A204.1 (cell line): Measurements from ENCODE around the gene PAK1.

Experiments used
- FAIRE-seq: peaks from 2 replicates; lab custom pipeline; 2012; peaks lifted over from hg19 to GRCh38; lab: Jason Lieb, UNC

Gene PAK1

DNA sequence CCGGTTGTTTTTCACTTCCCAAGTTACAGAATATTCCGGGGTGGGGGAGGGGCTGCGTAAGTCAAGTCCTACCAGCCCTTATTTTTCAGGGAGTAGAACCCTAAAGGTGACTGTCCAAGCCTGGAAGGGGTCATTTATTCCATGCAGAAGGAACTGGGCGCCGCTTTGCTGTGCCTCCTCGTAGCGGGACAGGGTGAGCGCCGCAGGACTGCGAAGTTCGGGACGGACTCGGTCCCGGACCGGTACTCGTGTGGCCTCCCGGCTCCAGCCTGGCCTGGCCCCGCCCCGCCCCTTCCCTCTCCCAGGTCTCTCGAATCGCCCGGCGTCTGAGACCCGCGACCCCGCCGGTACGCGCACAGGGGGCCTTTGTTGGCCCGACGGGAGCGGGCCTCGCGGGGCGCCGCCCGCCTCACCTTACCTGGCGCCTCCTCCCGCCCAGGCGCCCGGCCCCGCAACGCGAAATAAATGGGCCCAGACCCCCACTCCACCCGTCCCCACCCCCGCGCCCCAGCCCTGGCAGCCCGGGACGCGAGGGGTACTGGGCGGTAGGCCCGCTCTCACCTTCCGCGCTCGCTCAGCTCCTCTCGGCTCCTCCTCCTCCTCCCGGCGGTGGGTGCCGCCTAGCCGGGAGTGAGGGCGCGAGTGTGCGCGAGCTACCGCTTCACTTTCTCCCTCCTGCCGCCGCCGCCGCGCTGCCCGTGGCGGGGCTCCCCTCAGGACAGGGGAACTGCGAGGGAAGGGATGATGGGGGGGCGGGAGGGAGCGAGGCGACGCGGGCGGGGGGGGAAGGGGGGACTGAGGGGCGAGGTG, 698 bp downstream of the PAK1 start:
- FAIRE-seq, result no peak

DNA sequence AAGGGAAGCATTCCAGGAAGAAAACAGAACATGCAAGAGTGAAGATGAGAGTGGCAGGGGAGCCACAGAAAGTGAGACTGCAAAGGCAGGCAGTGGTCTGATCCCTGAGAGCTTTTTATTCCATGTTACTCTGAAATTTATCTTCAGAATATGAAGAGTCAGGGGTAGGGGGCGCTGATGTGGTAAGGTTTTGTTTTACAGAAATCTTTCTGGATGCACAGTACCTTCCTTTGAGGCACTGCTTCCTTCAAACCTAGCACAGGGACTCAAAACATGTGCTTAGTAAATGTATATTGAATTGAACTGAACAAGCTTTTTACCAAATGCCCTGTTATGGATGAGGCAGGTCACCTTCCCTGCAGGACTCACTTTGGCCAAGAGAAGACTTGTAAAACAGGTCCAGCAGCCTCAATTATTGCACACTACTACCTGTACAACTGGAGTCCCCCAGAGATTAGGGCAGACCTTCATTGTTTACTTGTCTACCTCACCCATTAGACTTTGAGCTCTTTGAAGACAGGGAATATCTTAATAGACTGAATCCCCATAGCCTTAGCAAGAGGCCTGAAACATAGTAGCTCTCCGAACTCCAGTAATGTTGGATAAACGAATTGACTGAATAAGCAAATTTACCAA, 2.2 kb downstream of the PAK1 start:
- FAIRE-seq, result no peak

DNA sequence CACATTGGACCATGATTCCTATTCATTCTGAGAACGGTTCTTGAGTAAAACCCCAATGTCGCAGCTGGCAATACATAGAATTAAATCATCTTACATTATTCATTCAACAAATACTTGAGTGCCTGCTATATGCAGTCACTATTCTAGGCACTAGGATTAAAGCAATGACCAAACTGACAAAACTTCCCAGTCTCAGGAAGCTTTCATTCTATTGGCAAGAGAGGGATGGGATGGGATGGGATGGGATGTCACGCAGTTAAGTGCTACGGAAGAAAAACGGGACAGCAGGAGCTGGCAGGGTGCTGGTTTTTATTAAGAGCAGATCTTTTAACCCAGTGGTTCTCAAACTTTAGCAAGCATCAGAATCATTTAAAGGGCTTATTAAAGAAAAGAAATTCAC, 2.9 kb downstream of the PAK1 start:
- no peak for FAIRE-seq

DNA sequence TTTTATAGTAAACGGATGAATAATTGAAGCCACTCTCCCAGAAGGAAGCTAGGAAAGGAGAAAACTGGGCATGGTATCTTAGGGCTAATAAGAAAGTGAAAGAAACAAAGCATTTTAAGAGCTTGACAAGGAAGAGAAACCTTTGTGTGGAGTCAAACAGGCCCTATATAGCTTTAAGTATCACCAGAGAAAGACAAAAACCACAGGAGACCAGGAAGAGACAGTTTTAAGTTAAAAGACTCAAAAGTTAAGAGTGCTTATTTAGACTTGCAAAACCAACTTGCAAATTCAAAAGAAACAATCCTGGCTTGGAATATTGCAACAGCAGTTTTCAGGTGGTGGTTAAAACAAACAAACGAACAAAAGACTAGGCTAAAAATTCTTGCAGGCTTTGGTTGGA, 3.4 kb downstream of the PAK1 start:
- FAIRE-seq, result no peak

DNA sequence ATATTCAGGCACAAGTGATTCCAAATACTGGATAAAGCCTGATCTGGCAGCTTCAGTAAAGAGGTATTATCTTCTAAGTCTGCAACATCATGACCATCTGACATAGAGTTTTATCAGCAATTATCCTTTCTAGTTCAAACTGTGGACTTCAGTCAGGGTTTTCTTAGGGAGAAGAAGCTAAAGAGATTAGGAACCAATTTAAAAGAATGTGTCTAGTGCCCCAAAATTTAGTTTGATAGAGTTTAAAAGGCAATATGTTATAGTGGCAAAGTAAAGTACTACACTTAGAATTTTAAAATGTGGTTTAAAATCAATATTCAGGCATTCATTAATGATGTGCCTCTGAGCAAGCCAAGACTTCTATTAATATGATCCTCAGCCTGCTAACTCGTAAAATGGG, 5.4 kb downstream of the PAK1 start:
- FAIRE-seq, result no peak

DNA sequence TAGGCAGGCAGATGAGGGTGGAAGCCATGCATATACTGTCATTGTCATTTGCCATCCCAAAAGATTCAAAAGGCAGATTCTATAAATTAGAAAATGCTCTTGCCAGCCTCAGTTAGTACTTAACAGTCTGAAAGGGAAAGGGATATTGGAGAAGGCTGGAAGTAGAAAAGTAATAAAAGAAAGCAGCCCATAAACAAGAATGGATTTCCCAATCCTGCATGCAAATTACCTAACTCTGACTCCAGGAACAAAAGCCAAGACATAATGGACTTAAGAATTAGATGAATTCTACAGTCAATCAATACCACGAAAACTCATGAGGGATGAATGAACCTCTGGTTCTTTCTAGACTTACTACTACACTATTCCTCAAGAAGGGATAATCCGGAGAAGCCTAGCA, 5.9 kb downstream of the PAK1 start:
- no peak for FAIRE-seq

DNA sequence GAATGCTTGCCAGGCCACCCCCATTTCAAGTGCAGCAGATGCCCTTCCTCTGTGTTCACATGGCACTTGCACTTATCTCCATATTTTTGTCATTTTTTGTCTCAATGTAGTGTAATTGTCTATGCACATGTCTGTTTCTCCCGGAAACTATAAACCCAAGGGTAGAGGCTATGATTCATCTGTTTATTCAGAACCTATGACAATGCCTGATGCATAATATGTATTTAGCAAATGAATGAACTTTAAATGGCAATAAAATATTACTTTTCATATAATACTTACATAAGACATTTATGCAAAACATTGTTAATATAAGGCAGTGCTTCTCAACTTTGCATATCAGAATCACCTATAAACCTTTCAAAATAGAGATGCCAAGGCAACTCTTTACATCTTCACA, 6.7 kb downstream of the PAK1 start:
- no peak for FAIRE-seq

DNA sequence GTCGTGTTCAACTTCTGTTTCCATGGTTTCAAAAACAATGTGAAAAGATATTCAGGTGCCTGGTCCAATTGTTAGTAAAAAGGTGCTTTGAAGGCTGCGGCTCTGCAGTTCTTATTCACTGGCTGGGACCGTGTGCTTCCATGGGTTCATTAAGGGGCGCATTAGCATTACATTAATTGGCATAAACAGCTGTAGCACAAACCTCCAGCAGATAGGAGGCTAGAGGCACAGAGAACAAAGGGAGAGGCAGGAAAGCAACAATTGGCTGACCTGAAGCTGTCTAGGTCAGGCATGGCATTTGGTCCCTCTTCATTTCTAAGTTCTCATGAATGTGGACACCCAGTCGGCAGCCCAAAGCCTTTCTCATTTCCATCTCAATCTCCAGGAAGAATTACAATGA, 16.6 kb downstream of the PAK1 start:
- no peak for FAIRE-seq

DNA sequence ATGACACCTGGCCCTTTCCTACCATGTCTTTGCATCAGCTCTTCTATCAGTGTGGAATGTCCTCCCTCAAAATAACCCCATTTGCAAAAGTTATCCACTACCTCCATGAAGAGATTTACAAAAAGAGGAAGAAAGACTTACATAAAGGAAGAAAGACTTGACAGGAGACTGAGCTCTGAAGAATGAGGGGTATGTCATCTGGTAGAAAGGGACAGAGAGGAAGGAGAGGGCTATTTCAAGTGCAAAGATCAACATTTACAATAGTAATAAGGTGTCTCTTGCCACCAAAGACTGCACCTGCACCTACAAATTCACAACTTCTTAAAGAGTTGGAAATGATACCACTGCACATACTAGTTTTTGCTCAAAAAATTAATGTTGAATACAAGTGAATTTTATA, 18.2 kb downstream of the PAK1 start:
- no peak for FAIRE-seq

DNA sequence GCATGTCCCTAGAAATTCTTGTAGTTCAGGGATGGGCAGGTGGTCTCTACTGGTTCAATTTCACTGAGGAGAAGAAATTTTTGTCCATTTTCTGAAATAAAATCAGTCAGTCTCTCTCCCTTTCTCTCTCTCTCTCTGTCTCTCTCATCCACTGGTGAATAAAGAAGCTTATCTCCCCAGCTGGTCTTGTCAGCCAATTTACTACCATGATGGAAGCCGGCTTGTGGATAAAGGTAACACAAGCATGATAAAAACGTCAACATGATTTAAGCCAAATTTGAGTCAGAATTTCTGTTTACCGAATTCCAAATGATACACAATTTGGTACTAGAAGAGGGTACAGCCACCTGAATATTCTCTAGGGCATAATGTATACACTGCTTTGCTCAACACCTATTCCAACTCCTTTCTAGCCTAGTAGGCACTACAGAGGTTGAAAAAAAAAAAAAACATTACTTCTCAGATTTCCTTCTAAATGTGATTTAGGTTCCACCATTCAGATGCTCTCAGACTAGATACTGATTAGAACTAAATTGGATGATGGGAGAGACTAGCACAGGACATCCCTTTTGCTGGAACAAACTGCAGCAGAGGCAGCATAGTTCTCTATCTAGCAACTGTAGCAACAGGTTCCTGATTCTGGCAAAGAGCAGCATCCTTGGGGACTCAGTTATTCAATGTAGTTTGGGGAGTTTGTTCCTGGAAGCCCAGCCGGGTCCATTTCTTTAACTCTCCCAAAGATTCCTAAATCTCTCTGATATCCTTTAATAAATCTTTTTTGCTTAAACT, 18.8 kb downstream of the PAK1 start:
- no peak for FAIRE-seq

DNA sequence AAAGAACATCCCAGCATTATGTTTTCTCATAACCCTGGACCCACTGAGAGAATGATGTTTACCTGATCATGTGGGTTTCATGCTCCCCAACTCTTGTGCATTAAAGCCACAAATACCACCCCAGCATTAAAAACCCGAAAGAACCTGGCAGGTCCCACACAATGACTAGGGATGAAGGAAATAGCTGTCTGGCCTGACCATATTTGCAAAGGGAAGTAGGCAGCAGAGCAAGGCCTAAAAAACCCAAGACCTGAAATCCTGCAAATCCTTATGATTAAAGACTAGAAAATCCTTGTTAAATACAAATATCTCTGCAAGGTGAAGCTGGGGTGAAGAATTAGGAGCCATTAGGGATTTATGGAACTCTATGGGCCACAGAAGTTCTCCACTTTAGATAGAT, 23.7 kb downstream of the PAK1 start:
- FAIRE-seq, result no peak

DNA sequence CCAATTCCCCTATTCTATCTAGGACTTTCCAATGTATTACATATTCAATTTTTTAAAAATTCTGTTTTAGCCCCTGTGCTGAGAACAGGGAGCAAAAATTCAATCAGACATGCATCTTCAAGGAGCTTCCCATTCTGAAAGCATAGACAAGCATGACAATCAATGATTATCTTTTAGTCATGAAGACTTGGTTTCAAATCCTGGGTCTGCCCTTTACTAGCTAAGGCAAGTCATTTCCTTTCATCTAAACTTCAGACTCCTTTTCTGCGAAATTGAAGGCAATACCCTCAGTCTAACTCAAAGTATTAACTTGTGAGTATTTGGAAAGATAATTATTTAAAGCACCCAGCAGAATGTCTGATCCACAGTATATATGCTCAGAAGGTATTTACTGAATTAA, 24.1 kb downstream of the PAK1 start:
- FAIRE-seq, result no peak

DNA sequence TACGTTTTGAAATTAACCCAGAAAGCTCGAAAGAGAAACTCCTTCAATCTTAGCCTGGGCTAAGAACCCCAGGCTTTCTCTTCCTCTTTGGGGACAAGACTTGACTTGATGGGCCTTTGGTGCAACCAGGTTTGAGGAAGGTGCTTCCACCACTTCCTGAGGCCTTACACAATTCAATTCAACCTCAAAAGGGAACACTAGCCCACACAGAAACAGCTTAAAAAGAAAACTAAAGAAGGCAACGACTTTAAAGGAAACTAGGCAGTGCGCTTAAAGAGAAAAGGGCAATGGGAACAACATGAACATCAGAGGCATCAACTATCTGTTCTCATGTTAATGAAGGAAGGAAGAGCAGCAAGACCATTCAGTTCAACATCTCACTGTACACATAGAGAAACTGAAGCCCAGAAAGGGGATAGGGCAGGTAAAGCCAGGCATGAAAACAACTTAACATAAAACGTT, 24.8 kb downstream of the PAK1 start:
- FAIRE-seq, result no peak

DNA sequence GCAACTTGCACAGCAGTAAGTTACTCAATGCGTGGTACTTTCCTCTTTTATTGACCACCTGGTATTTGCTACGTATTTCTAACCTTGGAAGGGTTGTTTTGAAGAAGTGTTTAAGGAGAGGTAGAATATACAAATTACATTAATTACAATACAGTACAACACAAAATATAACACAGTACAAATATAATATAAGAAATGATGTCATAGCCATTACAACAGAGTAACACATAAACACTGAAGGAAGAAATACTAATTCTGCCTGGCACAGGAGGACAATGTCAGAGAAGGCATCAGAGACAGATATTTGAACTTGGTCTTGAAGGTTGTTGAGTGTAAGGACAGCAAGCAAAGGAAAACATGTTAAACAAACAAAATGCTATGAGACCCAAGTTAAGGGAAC, 25.6 kb downstream of the PAK1 start:
- no peak for FAIRE-seq

DNA sequence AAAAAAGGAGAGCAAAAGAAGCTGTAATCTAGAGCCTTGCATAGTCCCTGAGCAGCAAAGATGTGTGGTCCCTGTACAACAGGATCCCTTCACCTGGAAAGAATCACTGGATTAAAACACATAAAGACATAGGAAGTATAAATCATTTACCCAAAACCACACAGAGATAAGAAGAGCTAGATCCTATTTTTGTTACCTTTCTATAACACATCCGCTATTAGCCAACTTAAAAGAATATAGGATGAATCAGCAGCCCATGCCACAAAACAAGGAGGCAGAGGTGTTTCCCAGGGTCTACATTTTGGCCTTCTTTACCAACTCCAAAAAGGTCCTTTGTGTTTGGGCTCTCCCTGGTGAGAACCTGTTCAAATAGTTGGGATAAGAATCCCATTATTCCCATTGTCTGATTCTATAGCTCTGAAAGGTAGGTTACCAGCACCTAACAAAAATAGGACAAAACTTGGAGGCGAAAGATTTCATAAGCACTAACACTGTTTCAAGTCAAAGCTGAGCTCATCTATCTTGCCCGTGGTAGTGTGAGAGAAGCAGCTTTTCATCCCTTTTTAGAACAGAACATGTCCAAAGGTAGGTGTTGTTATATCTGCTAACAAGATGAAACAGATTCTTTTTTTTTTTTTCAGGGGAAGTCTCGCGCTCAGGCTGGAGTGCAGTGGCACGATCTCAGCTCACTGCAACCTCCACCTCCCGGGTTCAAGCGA, 26.8 kb downstream of the PAK1 start:
- FAIRE-seq, result no peak

DNA sequence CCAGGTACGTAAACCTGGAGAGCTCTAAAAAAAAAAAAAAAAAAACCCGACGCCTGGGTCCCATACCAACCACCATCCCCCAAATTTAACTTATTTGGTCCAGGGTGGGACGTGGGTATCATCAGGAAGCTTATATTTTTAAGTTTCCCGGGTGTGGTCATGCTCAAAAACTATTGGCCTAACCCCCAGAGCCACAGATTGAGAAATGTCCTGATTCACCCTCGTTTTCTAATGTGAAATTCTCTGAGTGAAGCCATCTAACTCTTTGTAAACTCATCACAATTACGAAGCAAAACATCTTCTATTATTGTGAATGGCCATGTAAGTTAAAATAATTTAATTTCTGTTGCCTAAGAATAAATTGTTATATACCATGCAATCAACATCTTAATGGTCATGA, 29.6 kb downstream of the PAK1 start:
- no peak for FAIRE-seq

DNA sequence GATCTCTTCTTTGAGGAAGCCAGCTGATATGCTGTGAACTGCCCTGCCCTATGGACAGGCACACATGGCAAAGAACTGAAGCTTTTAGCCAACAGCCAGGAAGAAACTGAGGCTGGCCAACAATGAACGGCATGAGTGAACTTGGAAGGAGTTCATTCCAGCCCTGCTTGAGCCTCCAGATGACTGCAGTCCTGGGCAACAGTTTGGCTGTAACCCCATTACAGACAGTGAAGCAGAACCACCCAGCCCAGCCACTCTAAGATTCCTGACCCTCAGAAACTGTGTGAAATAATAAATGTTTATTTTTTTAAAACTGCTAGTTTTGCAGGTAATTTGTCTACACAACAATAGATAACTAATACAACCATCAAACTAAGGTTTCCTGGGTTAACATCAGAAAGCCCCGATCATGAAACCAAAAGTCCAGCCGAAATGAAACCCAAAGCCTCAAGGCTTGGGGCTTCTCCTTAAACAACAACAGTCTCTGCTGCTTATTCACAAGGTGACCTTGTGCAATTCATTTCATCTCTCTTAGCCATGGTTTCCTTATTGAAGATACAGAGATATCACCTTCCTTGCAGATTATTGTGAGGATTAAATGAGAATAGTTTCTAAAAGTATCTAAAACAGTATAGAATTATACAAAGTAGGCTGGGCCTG, 31.4 kb downstream of the PAK1 start:
- FAIRE-seq, result no peak

DNA sequence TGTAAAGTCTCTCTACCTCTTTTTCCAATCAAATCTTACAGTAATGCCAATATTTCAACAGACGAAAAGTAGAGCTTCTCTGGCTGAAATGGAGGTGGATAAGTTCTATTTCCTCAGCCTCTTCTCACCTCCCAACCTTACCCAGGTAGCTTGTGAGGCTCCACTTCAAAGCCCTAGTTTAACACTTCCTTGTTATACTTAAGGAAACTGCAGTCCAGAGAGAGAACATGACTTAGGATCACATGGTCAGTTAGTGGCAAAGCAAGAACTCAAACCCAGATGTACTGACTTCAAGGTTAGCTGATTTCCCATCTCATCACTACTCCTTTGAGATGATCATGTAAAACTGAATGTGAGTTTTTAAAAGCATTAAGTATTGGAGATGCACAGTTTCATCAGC, 32.5 kb downstream of the PAK1 start:
- no peak for FAIRE-seq

DNA sequence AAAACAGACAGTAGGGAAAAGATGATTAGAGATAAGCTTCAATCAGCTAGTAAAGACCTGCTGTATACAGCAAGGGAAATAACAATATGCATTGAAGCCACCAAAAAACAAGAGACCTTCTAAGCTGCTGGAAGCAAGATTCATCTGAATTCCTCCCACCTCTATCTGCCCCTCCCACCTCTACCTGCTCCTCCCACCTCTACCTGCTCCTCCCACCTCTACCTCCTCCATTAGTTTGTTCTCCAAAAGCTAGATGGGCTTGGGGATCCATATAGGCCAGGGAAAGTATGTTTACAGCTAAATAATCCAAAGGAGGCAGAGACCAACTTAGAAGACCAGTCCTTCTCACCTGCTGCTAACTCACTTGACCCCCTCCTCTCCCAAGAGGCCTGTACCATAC, 33.2 kb downstream of the PAK1 start:
- FAIRE-seq, result no peak

DNA sequence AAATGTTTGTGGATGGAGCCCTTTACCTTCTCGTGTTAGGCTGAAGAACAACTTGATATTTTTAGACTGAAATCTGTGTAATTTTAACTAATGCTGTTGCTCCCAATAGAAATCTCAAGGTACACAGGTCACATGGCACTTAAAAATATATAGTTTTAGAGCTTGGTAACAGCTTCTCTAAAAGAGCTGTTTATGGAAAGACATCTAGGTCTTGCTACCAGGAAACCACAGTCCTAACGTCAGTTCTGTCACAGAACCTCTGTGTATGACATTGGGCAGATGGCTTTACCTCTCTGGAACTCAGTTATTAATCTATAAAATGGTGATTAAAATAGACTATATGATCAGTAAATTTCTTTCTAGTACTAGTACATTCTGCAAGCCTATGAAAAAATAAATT, 35.4 kb downstream of the PAK1 start:
- no peak for FAIRE-seq

DNA sequence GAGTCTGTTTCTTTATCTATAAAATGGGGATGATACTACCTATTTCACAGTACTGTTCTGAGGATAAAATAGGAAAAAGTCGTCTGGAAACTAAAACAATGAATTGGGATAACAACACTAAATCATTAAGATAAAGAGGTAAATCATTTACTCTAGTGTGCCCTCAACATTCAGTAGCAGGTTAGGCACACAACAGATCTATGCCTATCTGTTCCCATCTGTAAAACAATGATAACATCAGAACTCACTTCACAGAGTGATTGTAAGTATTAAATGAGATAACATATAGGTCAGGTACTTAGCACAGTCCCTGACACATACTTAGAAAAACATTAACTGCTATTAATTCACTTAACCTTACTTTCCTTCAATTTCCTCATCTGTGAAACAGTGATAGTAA, 36.9 kb downstream of the PAK1 start:
- no peak for FAIRE-seq

DNA sequence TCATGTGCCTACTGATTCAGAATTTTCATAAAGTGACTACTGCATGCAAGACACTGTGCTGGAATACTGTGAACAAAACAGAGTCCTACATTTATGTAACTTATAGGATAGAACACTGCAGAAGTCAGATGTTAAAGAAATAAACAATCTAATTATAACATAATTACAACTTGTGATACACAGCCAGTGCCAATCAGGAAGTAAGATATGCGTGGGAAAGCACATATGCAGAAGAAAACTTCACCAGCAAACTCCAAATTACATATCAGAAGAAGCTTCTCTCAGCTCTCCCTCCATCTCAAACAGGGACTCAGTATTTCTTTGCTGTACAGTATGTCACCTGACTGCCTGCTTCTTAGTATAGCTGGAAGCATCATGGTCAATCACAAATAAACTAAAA, 37.4 kb downstream of the PAK1 start:
- FAIRE-seq, result no peak
